ENCODE measurements around the gene INTS1.

Gene INTS1

DNA sequence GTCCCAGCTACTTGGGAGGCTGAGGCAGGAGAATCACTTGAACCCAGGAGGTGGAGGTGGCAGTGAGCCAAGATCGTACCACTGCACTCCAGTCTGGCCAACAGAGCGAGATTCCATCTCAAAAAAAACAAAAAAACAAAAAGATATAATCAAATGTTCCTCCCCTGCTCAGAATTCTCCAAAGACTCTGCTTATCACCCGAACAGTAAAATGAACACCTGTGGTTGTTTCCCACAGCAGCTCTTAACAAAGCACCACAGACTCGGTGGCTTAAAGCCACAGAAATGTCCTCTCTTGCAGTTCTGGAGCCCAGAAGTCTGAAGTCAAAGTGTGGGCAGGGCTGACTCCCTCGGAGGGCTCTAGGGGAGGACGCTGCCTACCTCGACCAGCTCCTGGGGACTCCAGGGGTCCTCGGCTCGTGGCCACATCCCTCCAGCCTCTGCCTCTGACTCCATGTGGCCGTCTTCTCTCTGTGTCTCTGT lies 4.1 kb upstream of the INTS1 start:
- TF ChIP-seq, protein P1, sequence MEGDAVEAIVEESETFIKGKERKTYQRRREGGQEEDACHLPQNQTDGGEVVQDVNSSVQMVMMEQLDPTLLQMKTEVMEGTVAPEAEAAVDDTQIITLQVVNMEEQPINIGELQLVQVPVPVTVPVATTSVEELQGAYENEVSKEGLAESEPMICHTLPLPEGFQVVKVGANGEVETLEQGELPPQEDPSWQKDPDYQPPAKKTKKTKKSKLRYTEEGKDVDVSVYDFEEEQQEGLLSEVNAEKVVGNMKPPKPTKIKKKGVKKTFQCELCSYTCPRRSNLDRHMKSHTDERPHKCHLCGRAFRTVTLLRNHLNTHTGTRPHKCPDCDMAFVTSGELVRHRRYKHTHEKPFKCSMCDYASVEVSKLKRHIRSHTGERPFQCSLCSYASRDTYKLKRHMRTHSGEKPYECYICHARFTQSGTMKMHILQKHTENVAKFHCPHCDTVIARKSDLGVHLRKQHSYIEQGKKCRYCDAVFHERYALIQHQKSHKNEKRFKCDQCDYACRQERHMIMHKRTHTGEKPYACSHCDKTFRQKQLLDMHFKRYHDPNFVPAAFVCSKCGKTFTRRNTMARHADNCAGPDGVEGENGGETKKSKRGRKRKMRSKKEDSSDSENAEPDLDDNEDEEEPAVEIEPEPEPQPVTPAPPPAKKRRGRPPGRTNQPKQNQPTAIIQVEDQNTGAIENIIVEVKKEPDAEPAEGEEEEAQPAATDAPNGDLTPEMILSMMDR (IDR thresholded peaks at IDR 0.05; ENCODE audit: low read depth, low read length), result no peak
- DNase-seq (ENCODE audit: extremely low read depth, low read depth), result no peak

DNA sequence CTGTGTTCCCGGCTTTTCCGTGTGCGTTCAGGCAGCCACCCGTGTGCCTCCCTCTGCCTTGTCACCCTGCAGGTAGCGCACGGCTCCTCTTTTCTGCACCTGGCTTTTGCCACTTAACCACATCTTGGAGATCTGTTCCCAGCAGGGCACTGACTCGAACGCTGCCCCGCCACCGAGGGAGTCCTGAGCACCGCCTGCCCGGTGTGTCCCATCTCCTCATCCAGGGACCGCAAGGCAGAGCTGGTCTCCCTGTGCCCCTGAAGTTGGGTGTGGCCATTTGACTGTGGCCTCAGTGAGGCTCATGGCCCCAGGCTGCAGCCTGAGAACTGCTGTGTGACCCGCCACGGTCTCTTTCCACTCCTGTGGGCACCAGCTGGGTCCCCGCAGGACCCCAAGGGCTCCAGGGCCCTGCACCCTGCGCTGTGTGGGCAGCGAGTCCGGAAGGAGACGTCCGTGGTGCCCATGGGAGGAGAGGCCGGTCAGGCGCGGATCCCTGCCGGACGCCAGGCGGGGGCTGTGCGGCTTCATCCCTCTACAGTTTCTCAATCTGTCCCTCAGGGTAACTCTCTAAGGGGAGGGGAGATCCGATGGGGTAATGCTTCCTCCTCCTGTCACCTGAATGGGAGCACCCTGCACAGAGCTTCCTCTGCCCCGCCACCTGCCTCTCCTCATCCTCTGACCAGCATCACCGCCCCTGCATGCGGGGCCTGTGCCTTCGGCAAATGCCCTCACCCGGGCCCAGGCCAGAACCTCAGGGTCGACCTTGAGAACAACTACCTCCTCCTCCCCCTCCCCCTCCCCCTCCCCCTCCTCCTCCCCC lies 1.8 kb upstream of the INTS1 start:
- TF ChIP-seq, protein P1 (IDR thresholded peaks at IDR 0.05; ENCODE audit: low read depth, low read length), result no peak
- DNase-seq (ENCODE audit: extremely low read depth, low read depth), result no peak

DNA sequence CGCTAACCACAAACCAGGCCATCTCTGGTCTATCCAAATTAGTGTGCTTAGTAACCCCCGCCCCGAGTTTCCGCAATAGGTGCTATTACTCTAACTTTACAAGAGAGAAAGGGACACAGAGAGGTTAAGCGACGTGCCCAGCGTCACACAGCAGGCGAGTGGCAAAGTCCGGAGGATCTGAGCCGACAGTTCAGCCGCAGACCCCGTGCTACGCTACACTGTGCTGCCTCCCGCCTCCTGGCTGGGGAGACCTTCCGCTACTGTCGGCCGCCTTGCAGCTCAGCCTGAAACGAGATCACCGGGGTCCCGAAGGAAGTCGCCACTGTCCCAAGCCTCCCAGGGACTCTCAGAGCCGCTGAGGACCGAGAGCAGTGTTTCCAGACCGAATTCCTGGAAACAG lies 799 bp downstream of the INTS1 start:
- TF ChIP-seq, protein P1 (IDR thresholded peaks at IDR 0.05; ENCODE audit: low read depth, low read length), result no peak
- DNase-seq (ENCODE audit: extremely low read depth, low read depth), result no peak

DNA sequence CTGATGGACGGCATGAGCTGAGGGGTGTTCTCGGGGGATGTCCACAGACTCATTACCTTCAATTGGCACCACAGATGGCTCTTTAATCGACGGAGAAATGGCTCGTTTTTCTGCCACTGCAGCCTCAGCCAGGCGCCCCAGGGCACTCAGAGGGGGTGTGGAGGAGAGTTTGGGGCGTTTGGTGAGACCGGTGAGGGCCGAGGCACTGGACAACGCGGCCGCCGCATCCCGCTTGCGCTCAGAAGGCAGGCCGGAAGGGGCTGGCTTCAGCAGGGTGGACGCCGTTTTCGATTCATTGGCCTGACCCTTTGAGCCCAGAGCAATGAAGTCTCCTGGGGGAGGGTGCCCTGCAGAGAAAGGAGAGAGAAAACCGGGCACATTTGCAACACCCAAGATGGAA lies 1.3 kb downstream of the INTS1 start:
- TF ChIP-seq, protein P1 (IDR thresholded peaks at IDR 0.05; ENCODE audit: low read depth, low read length), result no peak

DNA sequence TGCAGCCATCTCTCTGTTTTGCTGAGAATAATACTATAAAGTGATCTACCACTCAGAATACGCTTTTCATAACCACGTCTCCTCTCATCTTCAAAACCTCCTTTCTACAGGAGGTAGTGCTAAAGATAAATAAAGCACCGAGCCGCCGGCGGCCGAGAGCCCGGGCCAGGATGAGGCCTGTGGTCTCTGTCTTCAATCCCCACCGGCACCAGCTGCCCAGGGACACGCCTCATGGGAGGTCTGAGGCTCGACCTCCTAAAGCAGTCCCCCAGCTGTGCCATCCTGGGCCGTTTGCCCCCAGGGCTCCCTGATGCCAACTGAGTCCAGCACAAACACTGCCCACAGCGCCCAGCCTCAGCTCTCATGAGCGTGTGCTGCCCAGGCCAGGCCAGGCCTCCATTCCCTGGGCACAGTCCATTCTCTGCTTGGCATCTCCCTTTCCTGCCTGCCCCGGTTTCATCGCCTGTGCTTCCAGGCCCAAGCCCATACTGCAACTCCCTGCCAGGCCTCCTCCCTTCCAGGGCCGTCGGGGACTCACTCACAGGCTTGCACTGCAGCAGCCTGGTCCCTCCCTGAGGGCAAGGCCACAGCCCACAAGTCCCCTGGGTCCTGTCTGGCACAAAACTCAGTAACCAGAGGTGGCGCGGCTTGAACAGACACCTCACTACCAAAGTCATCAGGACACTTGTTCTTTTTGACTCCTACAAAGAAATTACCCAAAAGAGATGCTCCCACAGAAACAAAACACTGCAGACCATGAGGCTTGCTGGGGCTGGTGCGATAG lies 2.5 kb downstream of the INTS1 start:
- TF ChIP-seq, protein P1 (IDR thresholded peaks at IDR 0.05; ENCODE audit: low read depth, low read length), result no peak
- DNase-seq (ENCODE audit: extremely low read depth, low read depth), result no peak

More for the DNA sequence above, 1.3 kb downstream of the INTS1 start:
- DNase-seq (ENCODE audit: extremely low read depth, low read depth), result no peak

DNA sequence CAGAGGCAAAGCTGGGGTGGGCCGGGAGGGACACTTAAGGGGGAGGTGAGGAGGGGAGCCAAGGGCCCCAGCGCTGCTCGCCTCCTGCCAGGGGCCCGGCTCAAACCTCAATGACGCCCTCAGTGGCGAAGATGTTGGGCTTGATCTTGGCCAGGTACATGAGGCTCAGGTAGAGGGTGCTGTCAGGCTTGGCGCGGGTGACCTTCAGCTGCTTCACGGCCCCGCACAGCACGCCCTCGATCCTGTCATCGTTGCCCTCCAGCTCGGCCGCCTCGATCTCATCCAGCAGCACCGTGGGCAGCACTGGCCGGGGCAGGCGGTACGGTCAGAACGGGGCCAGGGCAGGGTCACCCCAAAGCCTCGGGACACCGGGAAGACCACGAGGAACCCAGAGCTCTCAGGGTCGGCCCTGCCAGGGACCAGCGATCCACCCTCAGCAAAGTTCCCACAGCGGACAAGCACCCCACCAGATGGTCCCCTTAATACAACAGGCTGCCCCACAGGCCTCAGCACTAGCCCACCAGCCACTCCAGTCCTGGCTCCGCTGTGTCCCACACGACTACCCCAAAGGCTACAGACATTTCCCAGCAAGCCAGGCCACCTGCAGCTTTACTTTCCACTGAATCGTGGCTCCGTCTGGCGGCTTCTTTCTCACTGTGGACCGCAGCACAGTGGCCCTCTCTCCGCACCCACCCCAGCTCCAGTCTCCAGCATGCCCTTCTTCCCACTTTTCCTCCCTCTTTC lies 4.0 kb downstream of the INTS1 start:
- TF ChIP-seq, protein P1 (IDR thresholded peaks at IDR 0.05; ENCODE audit: low read depth, low read length), result no peak

More for the DNA sequence above, 4.0 kb downstream of the INTS1 start:
- no peak for DNase-seq (ENCODE audit: extremely low read depth, low read depth)

Data from AG09319 (cell line).